ENCODE results near the gene PGK1.
"Not testable (repeated sequence)": the region's sequence is repeated elsewhere in the genome, so short reads cannot be mapped to it uniquely, and the experiment has no call there.

Gene PGK1

GRCh38 chrX:78103623-78104446 is at the start of gene PGK1:
PGK1 (plus strand) TSS chrX:78104248; CDS start chrX:78104341, 93 bp downstream.
- peak; percentile 98 for DNase-seq (ENCODE audit: low read depth)
- H3K4me3 ChIP-seq (ENCODE audit: low read depth, low read length) = peak within 1 kb of the TSS; percentile 79
- no peak for TF ChIP-seq CTCF (IDR thresholded peaks at IDR 0.05; ENCODE audit: low read depth, low read length)
- peak; percentile 89 for TF ChIP-seq POLR2A (IDR thresholded peaks at IDR 0.05; ENCODE audit: extremely low read depth, insufficient read length)
- peak; percentile 65 for TF ChIP-seq MYC (IDR thresholded peaks at IDR 0.05; ENCODE audit: low read depth, low read length)
- peak; percentile 59 for TF ChIP-seq MAX (IDR thresholded peaks at IDR 0.05; ENCODE audit: low read depth, low read length)

GRCh38 chrX:78063687-78064086 is 40.4 kb upstream of the PGK1 start:
- DNase-seq (ENCODE audit: low read depth) = no peak
- no peak overlapping the region for H3K4me3 ChIP-seq (ENCODE audit: low read depth, low read length)
- TF ChIP-seq MAX (IDR thresholded peaks at IDR 0.05; ENCODE audit: low read depth, low read length) (no peak), CTCF (IDR thresholded peaks at IDR 0.05; ENCODE audit: low read depth, low read length) (no peak), POLR2A (IDR thresholded peaks at IDR 0.05; ENCODE audit: extremely low read depth, insufficient read length) (no peak), MYC (IDR thresholded peaks at IDR 0.05; ENCODE audit: low read depth, low read length) (no peak)

- TF ChIP-seq CTCF (IDR thresholded peaks at IDR 0.05; ENCODE audit: low read depth, low read length) (no peak), MAX (IDR thresholded peaks at IDR 0.05; ENCODE audit: low read depth, low read length) (no peak), POLR2A (IDR thresholded peaks at IDR 0.05; ENCODE audit: extremely low read depth, insufficient read length) (no peak), MYC (IDR thresholded peaks at IDR 0.05; ENCODE audit: low read depth, low read length) (no peak)
- H3K4me3 ChIP-seq (ENCODE audit: low read depth, low read length) = no peak overlapping the region
- no peak for DNase-seq (ENCODE audit: low read depth)
Observed at GRCh38 chrX:78064152-78064551, 39.9 kb upstream of the PGK1 start.

GRCh38 chrX:78064698-78065601 is 39.1 kb upstream of the PGK1 start:
- not testable (repeated sequence) for H3K4me3 ChIP-seq (ENCODE audit: low read depth, low read length)
- peak; percentile 19 for DNase-seq (ENCODE audit: low read depth)

GRCh38 chrX:78066110-78066509 is 37.9 kb upstream of the PGK1 start:
- TF ChIP-seq MAX (IDR thresholded peaks at IDR 0.05; ENCODE audit: low read depth, low read length) (no peak), CTCF (IDR thresholded peaks at IDR 0.05; ENCODE audit: low read depth, low read length) (no peak), POLR2A (IDR thresholded peaks at IDR 0.05; ENCODE audit: extremely low read depth, insufficient read length) (no peak), MYC (IDR thresholded peaks at IDR 0.05; ENCODE audit: low read depth, low read length) (no peak)
- DNase-seq (ENCODE audit: low read depth) = no peak
- no peak overlapping the region for H3K4me3 ChIP-seq (ENCODE audit: low read depth, low read length)

- no peak for DNase-seq (ENCODE audit: low read depth)
- H3K4me3 ChIP-seq (ENCODE audit: low read depth, low read length) = no peak overlapping the region
- TF ChIP-seq MAX (IDR thresholded peaks at IDR 0.05; ENCODE audit: low read depth, low read length) (no peak), POLR2A (IDR thresholded peaks at IDR 0.05; ENCODE audit: extremely low read depth, insufficient read length) (no peak), MYC (IDR thresholded peaks at IDR 0.05; ENCODE audit: low read depth, low read length) (no peak), CTCF (IDR thresholded peaks at IDR 0.05; ENCODE audit: low read depth, low read length) (no peak)
Observed at GRCh38 chrX:78071331-78071730, 32.7 kb upstream of the PGK1 start.

GRCh38 chrX:78073147-78074077 is 30.6 kb upstream of the PGK1 start:
- H3K4me3 ChIP-seq (ENCODE audit: low read depth, low read length); DNase-seq (ENCODE audit: low read depth): not testable (repeated sequence)
